KMS-11 (cell line): ENCODE results near the gene SMAD2.

Experiments used
- H2AFZ ChIP-seq: fragments of 200-600 bp; sonication (generic); 2 replicates; pipeline ENCODE4 v1.6.1; 2016; ENCODE audit warnings: antibody characterized with exemption, mixed run types, low read depth
- H3K27ac ChIP-seq: fragments of 200-600 bp; sonication (generic); 2 replicates; pipeline ENCODE4 v1.6.1; 2016; ENCODE audit warnings: mild to moderate bottlenecking, mixed run types
- H3K27me3 ChIP-seq: fragments of 200-600 bp; sonication (generic); 2 replicates; pipeline ENCODE4 v1.6.1; 2017; ENCODE audit warnings: mild to moderate bottlenecking, low read depth, mixed run types, moderate library complexity; ENCODE audit not compliant: insufficient read depth
- H3K36me3 ChIP-seq: fragments of 200-600 bp; sonication (generic); 2 replicates; pipeline ENCODE4 v1.6.1; 2017; ENCODE audit warnings: mild to moderate bottlenecking, mixed run types; ENCODE audit not compliant: insufficient read depth
- H3K4me1 ChIP-seq: fragments of 200-600 bp; sonication (generic); 2 replicates; pipeline ENCODE4 v1.6.1; 2016; ENCODE audit warnings: mild to moderate bottlenecking, low read depth, mixed run types; ENCODE audit not compliant: poor library complexity, severe bottlenecking
- H3K4me2 ChIP-seq: fragments of 200-600 bp; sonication (generic); 2 replicates; pipeline ENCODE4 v1.7.0; 2016; ENCODE audit warnings: mild to moderate bottlenecking, mixed run types
- H3K4me3 ChIP-seq: fragments of 200-600 bp; sonication (generic); IDR thresholded peaks from 2 replicates; pipeline ENCODE4 v1.6.1; 2017; ENCODE audit warnings: low read depth, low read length, mixed read lengths; ENCODE audit not compliant: insufficient read depth
- H3K79me2 ChIP-seq: fragments of 200-600 bp; sonication (generic); 2 replicates; pipeline ENCODE4 v1.6.1; 2016; ENCODE audit warnings: low read depth, mixed run types; ENCODE audit not compliant: insufficient read depth
- H3K9ac ChIP-seq: fragments of 200-600 bp; sonication (generic); 2 replicates; pipeline ENCODE4 v1.6.1; 2016; ENCODE audit warnings: mild to moderate bottlenecking, mixed run types
- H4K20me1 ChIP-seq: fragments of 200-600 bp; sonication (generic); 2 replicates; pipeline ENCODE4 v1.6.1; 2016; ENCODE audit warnings: mild to moderate bottlenecking, mixed run types; ENCODE audit not compliant: insufficient read depth
- TF ChIP-seq, protein P1 (sequence below): fragments of 200-600 bp; sonication (generic); conservative IDR thresholded peaks from 2 replicates; pipeline ENCODE4 v1.6.1; 2017; ENCODE audit warnings: low read depth, mild to moderate bottlenecking, antibody characterized with exemption, low read length, moderate library complexity, mixed read lengths

Gene SMAD2

DNA sequence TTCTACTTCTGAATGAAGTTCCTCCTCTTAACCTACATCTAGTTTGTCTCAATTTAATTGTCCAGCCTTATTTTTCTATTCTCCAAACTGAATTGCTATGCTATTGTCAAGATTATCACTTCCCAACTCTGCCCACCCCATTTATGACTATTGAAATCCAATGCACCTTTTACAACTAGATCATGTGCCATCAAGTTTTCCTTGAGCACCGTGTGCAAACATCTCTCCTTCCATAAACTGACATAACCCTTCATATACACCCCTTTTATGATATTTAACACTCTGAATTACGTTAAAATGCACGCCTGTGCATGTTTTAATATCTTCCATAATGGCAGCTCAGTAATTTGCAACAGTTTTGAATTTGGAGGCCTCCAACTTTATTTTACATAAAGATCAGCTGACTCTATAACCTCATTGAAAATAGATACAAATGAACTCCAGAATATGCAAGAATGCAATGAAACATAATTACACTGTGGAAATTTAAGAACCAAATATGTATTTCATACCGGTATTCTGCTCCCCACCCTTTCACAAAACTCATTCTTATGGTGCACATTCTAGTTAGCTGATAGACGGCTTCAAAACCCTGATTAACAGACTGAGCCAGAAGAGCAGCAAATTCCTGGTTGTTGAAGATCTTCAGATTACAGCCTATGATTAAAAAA, 85.5 kb downstream of the SMAD2 start:
- Histone ChIP-seq H3K27ac (no peak overlapping the region), H3K9ac (no peak overlapping the region), H4K20me1 (no peaks in the 10 kb centered on the region), H3K4me1 (no peaks in the 10 kb centered on the region), H3K79me2 (no peaks in the 10 kb centered on the region), H3K4me2 (no peak overlapping the region), H3K36me3 (no peaks in the 10 kb centered on the region; the same call in 1 of the 2 replicates), H2AFZ (no peak overlapping the region), H3K4me3 (no peak overlapping the region), H3K27me3 (no peaks in the 10 kb centered on the region)
- TF ChIP-seq, protein P1, sequence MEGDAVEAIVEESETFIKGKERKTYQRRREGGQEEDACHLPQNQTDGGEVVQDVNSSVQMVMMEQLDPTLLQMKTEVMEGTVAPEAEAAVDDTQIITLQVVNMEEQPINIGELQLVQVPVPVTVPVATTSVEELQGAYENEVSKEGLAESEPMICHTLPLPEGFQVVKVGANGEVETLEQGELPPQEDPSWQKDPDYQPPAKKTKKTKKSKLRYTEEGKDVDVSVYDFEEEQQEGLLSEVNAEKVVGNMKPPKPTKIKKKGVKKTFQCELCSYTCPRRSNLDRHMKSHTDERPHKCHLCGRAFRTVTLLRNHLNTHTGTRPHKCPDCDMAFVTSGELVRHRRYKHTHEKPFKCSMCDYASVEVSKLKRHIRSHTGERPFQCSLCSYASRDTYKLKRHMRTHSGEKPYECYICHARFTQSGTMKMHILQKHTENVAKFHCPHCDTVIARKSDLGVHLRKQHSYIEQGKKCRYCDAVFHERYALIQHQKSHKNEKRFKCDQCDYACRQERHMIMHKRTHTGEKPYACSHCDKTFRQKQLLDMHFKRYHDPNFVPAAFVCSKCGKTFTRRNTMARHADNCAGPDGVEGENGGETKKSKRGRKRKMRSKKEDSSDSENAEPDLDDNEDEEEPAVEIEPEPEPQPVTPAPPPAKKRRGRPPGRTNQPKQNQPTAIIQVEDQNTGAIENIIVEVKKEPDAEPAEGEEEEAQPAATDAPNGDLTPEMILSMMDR: no peak

DNA sequence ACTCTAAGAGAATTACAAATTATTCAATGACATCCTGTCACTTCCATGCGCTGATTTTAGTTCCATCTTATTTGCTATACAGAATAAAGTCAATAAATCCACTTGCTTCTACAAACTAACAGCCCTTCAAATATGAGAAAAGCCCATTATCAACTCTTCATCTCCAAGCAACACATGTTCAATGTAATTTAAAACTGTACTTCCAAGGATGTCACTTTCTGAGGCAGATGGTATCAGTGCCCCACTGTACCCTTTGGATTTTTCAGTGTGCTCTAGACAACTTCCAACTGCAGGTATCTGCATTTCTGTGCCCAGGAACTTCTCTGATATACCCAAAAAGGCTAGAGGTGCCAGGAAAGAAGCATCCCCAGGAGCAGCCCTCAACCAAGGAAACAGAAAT, 87.6 kb downstream of the SMAD2 start:
- Histone ChIP-seq H3K36me3 (no peaks in the 10 kb centered on the region; the same call in 1 of the 2 replicates), H3K4me3 (no peak overlapping the region), H2AFZ (no peak overlapping the region), H3K4me1 (no peaks in the 10 kb centered on the region), H4K20me1 (no peaks in the 10 kb centered on the region), H3K4me2 (no peak overlapping the region), H3K27ac (no peak overlapping the region), H3K9ac (no peak overlapping the region), H3K79me2 (no peaks in the 10 kb centered on the region), H3K27me3 (no peaks in the 10 kb centered on the region)
- TF ChIP-seq, protein P1: no peak

DNA sequence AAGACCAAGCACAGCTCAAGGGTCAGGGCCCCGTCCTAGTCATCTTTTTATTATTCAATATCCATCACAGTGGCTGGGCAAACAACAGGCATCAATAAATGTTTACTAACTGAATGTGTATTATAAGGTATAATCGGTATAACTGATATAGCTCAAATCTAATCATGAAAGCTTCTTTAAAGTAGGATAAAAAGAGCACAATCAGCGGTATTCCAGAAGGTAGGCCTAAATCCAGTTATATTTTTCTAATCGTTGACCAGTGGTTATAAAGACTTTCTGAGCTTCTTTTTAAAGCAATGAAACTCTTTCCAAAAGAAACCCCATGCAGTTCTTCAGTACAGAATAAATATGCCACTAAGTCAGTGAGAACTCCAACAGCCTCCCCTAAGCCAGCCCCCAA, 92.1 kb downstream of the SMAD2 start:
- no peaks in the 10 kb centered on the region for H3K36me3 ChIP-seq
- TF ChIP-seq, protein P1: no peak
- no peak overlapping the region for H3K4me2 ChIP-seq
- H2AFZ ChIP-seq: no peak overlapping the region
- H3K4me1 ChIP-seq: no peaks in the 10 kb centered on the region
- H3K27me3 ChIP-seq: no peaks in the 10 kb centered on the region
- no peaks in the 10 kb centered on the region for H4K20me1 ChIP-seq
- H3K4me3 ChIP-seq: no peak overlapping the region
- H3K9ac ChIP-seq: no peak overlapping the region
- no peaks in the 10 kb centered on the region for H3K79me2 ChIP-seq
- H3K27ac ChIP-seq: no peak overlapping the region

DNA sequence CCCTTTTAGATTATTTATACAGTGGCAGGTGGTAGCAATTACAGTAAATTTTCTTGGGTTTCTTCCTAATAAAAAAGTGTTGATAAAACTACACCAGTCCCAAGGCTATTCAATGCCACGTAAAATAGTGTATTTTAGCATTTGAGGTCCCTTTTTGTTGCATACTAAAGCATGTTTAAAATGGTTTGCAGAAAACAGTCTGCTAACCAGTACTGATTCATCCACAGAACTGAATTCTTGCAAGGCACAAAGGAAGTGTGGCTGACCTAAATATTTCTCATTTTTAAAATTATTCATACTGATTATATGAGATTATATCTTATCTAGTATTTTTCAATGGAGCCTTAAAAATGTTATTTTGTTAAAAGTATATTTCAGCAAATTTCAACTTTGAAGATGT, 98.1 kb downstream of the SMAD2 start:
- Histone ChIP-seq H3K4me1 (peaks cover 13% of the 10 kb centered on the region), H2AFZ (no peak overlapping the region), H3K4me2 (no peak overlapping the region), H3K27me3 (no peaks in the 10 kb centered on the region), H3K79me2 (no peaks in the 10 kb centered on the region), H3K27ac (no peak overlapping the region), H4K20me1 (no peaks in the 10 kb centered on the region), H3K9ac (no peak overlapping the region), H3K4me3 (no peak overlapping the region), H3K36me3 (no peaks in the 10 kb centered on the region)
- TF ChIP-seq, protein P1: no peak
